BLaER1 treated with 17β-estradiol and CSF1 and Interleukin-3, amounts not matched to agents 10 nM and 100 nM (cell line): ENCODE data around the gene SLC39A3.
A peak's percentile ranks its signal among the peaks of the same experiment; 100 is the strongest.

ENCODE experiments used
- H3K27ac ChIP-seq, 11 experiments: shearing (Covaris generic); formaldehyde crosslinking; 2 replicates each; pipeline ENCODE4 v1.8.1; 2022
- H3K27me3 ChIP-seq, 11 experiments: shearing (Covaris generic); formaldehyde crosslinking; 2 replicates each; pipeline ENCODE4 v1.8.1; 2022
- H3K36me3 ChIP-seq, 11 experiments: shearing (Covaris generic); formaldehyde crosslinking; 2 replicates each; pipeline ENCODE4 v1.8.1; 2022
- H3K4me1 ChIP-seq, 10 experiments: shearing (Covaris generic); formaldehyde crosslinking; 2 replicates each; pipeline ENCODE4 v1.8.1; 2022
- H3K4me2 ChIP-seq, 11 experiments: shearing (Covaris generic); formaldehyde crosslinking; 2 replicates each; pipeline ENCODE4 v1.8.1; 2022
- H3K4me3 ChIP-seq, 10 experiments: shearing (Covaris generic); formaldehyde crosslinking; 2 replicates each; pipeline ENCODE4 v1.8.1; 2022
- H3K9ac ChIP-seq, 11 experiments: shearing (Covaris generic); formaldehyde crosslinking; 2 replicates each; pipeline ENCODE4 v1.8.1; 2022
- H3K9me3 ChIP-seq, 11 experiments: shearing (Covaris generic); formaldehyde crosslinking; replicated peaks in 1 of 11; 2 replicates each; pipeline ENCODE4 v1.8.1; 2022
- H4K20me1 ChIP-seq, 11 experiments: shearing (Covaris generic); formaldehyde crosslinking; 2 replicates each; pipeline ENCODE4 v1.8.1; 2022
- Cebpa-rat ChIP-seq, 11 experiments: shearing (Covaris generic); IDR thresholded peaks; 2 replicates each; pipeline ENCODE4 v1.8.1; 2022

SLC39A3 gene

GRCh38 chr19:2771786-2772674 is 32.2 kb upstream of the SLC39A3 start:
- peak overlapping the region; percentile 75 to 98 (median 92) for H3K4me2 ChIP-seq
- peak overlapping the region; percentile 36 to 69 (median 60); a peak in 21 of 22 replicates for H3K9ac ChIP-seq
- H3K4me3 ChIP-seq, result no peak overlapping the region
- no peaks in the 10 kb centered on the region for H3K9me3 ChIP-seq
- TF ChIP-seq Cebpa-rat (IDR thresholded peaks at IDR 0.05), result no peak
- peak overlapping the region in 10 of 11 experiments; percentile 40 to 89 (median 73); a peak in 19 of 22 replicates for H3K27ac ChIP-seq
- H3K36me3 ChIP-seq, result peaks cover 25 to 57% (median 48%) of the 10 kb centered on the region in 11 experiments
- peaks cover 66 to 80% (median 73%) of the 10 kb centered on the region in 10 experiments for H3K4me1 ChIP-seq
- peaks cover 68 to 90% (median 85%) of the 10 kb centered on the region in 11 experiments for H4K20me1 ChIP-seq
- no peaks in the 10 kb centered on the region for H3K27me3 ChIP-seq

DNA sequence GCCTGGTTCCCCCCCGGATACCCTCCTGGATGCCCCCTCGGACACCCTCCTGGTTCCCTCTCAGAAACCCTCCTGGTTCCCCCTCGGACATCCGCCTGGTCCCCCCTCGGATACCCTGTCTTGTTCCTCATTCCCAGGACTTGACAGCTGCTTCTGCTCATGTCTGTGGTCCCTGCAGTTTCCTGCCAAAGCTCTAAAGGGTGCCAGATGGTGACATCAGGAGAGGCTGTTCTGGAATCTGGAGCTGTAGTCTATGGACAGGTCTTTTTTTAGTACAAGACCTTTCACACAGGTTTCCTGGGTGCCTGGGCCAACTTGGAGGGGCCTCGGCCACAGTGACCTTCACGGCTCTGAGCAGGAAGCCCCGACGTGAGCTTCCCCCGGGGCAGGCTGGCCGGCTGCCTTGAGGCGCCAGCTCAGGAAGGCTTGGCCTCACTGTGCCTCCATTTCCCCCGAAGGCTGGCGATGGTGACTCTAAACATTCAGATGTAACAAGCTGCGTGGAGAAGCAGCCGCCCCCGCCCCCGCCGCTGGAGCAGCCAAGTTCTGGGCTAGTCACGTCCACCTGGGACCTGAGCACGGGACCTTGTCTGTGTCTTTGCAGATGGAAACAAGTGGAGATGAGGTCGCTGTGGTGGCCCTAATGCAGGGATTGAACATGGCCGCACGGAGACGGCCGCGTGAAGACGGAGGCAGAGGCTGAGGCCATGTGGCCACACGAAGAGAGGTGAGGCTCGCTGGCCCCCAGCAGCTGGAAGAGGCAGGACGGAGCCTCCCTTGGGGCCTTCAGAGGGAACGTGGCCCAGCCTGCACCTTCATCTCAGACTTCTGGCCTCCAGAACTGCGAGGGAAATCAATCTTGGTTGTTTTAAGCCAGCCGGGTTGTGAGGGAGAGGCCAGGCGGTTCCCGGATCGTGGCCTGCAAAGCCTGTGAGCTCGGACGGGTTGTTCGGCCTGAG is 30.5 kb upstream of the SLC39A3 start:
- peak overlapping the region; percentile 31 to 89 (median 80); a peak in 20 of 22 replicates for H3K27ac ChIP-seq
- H4K20me1 ChIP-seq, result peaks cover 68 to 92% (median 78%) of the 10 kb centered on the region in 11 experiments
- H3K9ac ChIP-seq, result peak overlapping the region; percentile 35 to 77 (median 69); a peak in 19 of 22 replicates
- no peak for TF ChIP-seq Cebpa-rat (IDR thresholded peaks at IDR 0.05)
- H3K4me2 ChIP-seq, result peak overlapping the region; percentile 75 to 98 (median 92)
- H3K27me3 ChIP-seq, result no peaks in the 10 kb centered on the region
- H3K4me1 ChIP-seq, result peaks cover 51 to 63% (median 56%) of the 10 kb centered on the region in 10 experiments
- H3K36me3 ChIP-seq, result peaks cover 39 to 68% (median 55%) of the 10 kb centered on the region in 11 experiments
- no peaks in the 10 kb centered on the region for H3K9me3 ChIP-seq
- peak overlapping the region in 7 of 10 experiments; percentile 6 to 51 (median 40); a peak in 10 of 20 replicates for H3K4me3 ChIP-seq

- TF ChIP-seq Cebpa-rat (IDR thresholded peaks at IDR 0.05), result no peak
- peaks cover 40 to 52% (median 45%) of the 10 kb centered on the region in 10 experiments for H3K4me1 ChIP-seq
- H3K36me3 ChIP-seq, result peaks cover 50 to 76% (median 65%) of the 10 kb centered on the region in 11 experiments
- H3K4me3 ChIP-seq, result no peak overlapping the region
- peak overlapping the region in 8 of 11 experiments; percentile 33 to 76 (median 70); a peak in 12 of 22 replicates for H3K9ac ChIP-seq
- no peaks in the 10 kb centered on the region for H3K9me3 ChIP-seq
- peak overlapping the region in 10 of 11 experiments; percentile 27 to 89 (median 80); a peak in 18 of 22 replicates for H3K27ac ChIP-seq
- H4K20me1 ChIP-seq, result peaks cover 57 to 88% (median 68%) of the 10 kb centered on the region in 11 experiments
- H3K27me3 ChIP-seq, result no peaks in the 10 kb centered on the region
- H3K4me2 ChIP-seq, result peak overlapping the region; percentile 30 to 98 (median 92); a peak in 18 of 22 replicates
These were observed 29.4 kb upstream of the SLC39A3 start for GRCh38 chr19:2769218-2769617.

GRCh38 chr19:2768365-2769132 is 28.7 kb upstream of the SLC39A3 start:
- TF ChIP-seq Cebpa-rat (IDR thresholded peaks at IDR 0.05), result no peak
- Histone ChIP-seq H4K20me1 (peaks cover 51 to 84% (median 69%) of the 10 kb centered on the region in 11 experiments), H3K27me3 (no peaks in the 10 kb centered on the region), H3K4me1 (peaks cover 37 to 45% (median 39%) of the 10 kb centered on the region in 10 experiments), H3K36me3 (peaks cover 57 to 76% (median 68%) of the 10 kb centered on the region in 11 experiments), H3K9me3 (no peaks in the 10 kb centered on the region), H3K4me2 (peak overlapping the region in 3 of 11 experiments; percentile 88 to 97 (median 92); a peak in 2 of 22 replicates), H3K9ac (peak overlapping the region in 7 of 11 experiments; percentile 5 to 76 (median 72); a peak in 8 of 22 replicates), H3K4me3 (no peak overlapping the region), H3K27ac (peak overlapping the region in 9 of 11 experiments; percentile 69 to 89 (median 81); a peak in 16 of 22 replicates)

GRCh38 chr19:2767688-2768087 is 27.9 kb upstream of the SLC39A3 start:
- peaks cover 36 to 45% (median 38%) of the 10 kb centered on the region in 10 experiments for H3K4me1 ChIP-seq
- H3K36me3 ChIP-seq, result peaks cover 66 to 84% (median 77%) of the 10 kb centered on the region in 11 experiments
- H3K4me2 ChIP-seq, result no peak overlapping the region
- H4K20me1 ChIP-seq, result peaks cover 50 to 91% (median 77%) of the 10 kb centered on the region in 11 experiments
- H3K4me3 ChIP-seq, result no peak overlapping the region
- no peak for TF ChIP-seq Cebpa-rat (IDR thresholded peaks at IDR 0.05)
- H3K27ac ChIP-seq, result peak overlapping the region in 7 of 11 experiments; percentile 3 to 89 (median 80); a peak in 8 of 22 replicates
- H3K9me3 ChIP-seq, result no peaks in the 10 kb centered on the region
- H3K27me3 ChIP-seq, result no peaks in the 10 kb centered on the region
- peak overlapping the region in 2 of 11 experiments; percentile 13 to 14; a peak in 1 of 22 replicates for H3K9ac ChIP-seq

DNA sequence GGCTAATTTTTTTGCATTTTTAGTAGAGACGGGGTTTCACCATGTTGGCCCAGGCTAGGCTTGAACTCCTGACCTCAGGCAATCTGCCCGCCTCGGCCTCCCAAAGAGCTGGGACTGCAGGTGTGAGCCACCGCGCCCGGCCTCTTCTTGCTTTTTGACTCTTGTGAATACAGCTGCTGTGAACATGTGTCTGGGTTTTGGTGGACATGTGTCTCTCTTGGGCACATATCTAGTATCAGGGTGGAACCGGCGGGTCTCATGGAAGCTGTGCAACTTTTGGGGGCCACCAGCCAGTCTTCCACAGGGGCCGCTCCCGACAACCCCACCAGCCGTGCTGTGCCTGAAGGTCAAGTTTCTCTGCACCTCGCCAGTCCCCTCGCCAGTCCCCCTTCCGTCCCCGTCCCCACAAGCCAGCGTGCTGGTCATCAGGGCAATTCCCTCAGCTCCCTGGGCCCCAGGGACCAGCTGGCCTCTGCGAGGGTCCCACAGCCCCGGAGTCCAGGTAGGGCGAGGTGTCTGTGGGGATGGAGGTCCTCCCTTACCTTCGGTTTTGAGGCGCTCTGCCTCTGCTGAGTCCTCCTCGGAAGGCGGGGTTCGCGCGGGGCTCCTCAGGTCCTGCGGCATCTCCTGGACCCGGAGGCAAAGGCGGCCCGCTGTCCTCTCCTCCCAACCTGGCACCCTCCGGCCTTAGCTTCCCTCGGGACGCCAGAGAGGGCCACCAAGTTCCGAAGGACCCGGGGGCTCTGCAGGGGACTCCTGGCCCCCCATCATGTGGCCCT is 27.0 kb upstream of the SLC39A3 start:
- Histone ChIP-seq H3K36me3 (peaks cover 75 to 89% (median 80%) of the 10 kb centered on the region in 11 experiments), H3K27ac (peak overlapping the region in 2 of 11 experiments; percentile 6 to 81; a peak in 3 of 22 replicates), H3K9me3 (no peaks in the 10 kb centered on the region), H3K4me3 (no peak overlapping the region), H4K20me1 (peaks cover 41 to 91% (median 77%) of the 10 kb centered on the region in 11 experiments), H3K9ac (no peak overlapping the region), H3K4me1 (peaks cover 27 to 36% (median 29%) of the 10 kb centered on the region in 10 experiments), H3K27me3 (no peaks in the 10 kb centered on the region), H3K4me2 (no peak overlapping the region)
- no peak for TF ChIP-seq Cebpa-rat (IDR thresholded peaks at IDR 0.05)

GRCh38 chr19:2765376-2765775 is 25.6 kb upstream of the SLC39A3 start:
- Histone ChIP-seq H3K9ac (0 out of 22 replicates have a peak overlapping the region, but pooled peaks of 1 of the 11 experiments have one; percentile 5), H3K9me3 (no peaks in the 10 kb centered on the region), H3K27ac (no peak overlapping the region), H3K4me3 (no peak overlapping the region), H3K36me3 (peaks cover 87 to 92% (median 90%) of the 10 kb centered on the region in 11 experiments), H3K4me2 (no peak overlapping the region), H3K4me1 (peaks cover 13 to 29% (median 21%) of the 10 kb centered on the region in 10 experiments), H3K27me3 (no peaks in the 10 kb centered on the region), H4K20me1 (peaks cover 30 to 91% (median 76%) of the 10 kb centered on the region in 11 experiments)
- TF ChIP-seq Cebpa-rat (IDR thresholded peaks at IDR 0.05), result no peak
